C4-2B (cell line): ENCODE measurements around the gene ZCCHC2.
A peak's percentile ranks its signal among the peaks of the same experiment; 100 is the strongest.

Source experiments
- H3K27ac ChIP-seq: fragments of 450-650 bp; 2 replicates; pipeline ENCODE4 v1.5.1; 2017
- CTCF ChIP-seq: fragments of 450-650 bp; conservative IDR thresholded peaks from 2 replicates; pipeline ENCODE4 v1.5.1; 2017; ENCODE audit warnings: mild to moderate bottlenecking
- ZFX ChIP-seq: fragments of 450-650 bp; IDR thresholded peaks from 2 replicates; pipeline ENCODE4 v1.6.1; 2017

The ZCCHC2 gene

DNA sequence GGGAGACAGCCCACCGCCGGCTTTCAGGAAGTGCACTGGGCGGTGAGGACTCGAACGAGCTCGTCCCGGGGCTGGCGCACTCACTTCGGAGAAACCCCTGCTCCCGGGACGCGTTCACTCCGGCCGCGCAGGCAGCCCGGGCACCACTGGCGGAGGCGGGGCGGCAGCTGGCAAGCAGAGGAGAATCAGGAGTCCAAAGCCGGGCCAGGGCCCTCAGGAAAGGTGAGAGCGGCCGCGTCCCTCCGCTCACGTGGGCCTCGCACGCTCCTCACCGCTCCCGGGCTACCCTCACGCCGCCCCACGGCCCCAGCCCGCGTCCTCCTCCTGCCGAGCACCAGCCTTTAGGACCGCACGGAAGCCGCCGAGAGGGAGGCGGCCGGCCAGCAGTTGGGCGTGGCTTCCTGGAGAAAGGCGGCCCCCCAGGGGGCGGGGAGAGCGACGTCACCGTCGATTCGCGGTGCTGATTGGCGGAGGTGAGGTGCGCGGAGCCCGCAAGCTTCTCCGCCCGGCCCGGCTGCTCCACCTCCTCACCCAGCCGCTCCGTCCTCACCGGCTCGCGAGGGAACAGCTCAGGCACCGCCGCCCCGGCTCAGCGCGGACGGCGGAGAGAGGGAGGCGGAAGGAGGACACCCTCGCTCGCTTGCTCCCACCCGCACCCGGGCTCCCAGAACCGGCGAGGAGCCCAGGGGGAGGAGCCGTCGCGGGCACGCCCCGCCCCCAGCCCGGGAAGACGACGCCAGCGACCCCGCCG, at the start of gene ZCCHC2:
ZCCHC2 (plus strand) TSS at position 522 of the 751 bp plus-strand sequence. CDS start 400 bp downstream, outside the sequence.
- H3K27ac ChIP-seq, result peak within 1 kb of the TSS; percentile 99
- TF ChIP-seq ZFX (peak; percentile 40; the same call in 1 of the 2 replicates), CTCF (no peak)

GRCh38 chr18:62479574-62479973, 43.3 kb upstream of the ZCCHC2 start:
- TF ChIP-seq ZFX (no peak), CTCF (no peak)
- no peak overlapping the region for H3K27ac ChIP-seq

GRCh38 chr18:62480927-62481326, 41.9 kb upstream of the ZCCHC2 start:
- no peak overlapping the region for H3K27ac ChIP-seq
- TF ChIP-seq CTCF, result no peak
- no peak for TF ChIP-seq ZFX

DNA sequence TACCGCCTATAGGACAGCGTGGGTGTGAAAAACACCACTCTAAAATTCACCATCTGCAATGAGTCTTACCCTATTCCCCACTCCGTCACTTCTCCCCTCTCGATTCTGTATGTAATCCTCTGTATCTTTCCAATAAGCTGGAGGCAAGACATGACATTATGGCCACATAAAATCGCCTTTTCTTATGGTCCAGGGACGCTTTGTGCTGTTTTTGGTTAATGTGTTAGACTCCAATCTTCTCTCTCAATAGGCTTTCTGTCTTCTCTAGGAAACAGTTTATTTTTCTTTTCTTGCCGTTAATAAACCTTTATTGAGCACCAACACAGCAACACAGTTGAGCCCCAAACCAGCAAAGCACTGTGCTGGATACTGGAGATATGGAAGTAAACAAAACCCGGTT, 37.9 kb upstream of the ZCCHC2 start:
- H3K27ac ChIP-seq, result no peak overlapping the region

DNA sequence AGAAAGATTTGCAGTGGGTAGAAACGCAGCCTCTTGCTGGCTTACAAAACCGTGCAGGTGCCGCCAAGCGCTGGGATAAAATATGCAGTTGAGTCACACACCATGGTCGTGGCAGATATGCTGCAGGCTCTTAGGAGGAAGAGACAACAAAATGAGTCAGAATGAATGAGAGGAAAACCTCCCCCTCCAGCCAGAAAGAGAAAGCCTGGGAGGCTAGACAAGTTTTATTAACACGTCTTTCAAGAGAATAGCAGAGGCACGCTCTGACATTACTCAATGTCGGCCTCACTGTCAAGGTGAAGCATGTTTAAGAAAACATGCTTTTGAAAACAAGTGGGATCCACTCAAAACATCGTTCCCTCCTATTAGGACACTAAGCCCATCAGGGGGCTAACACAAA, 37.1 kb upstream of the ZCCHC2 start:
- H3K27ac ChIP-seq, result peak overlapping the region; percentile 56; the same call in 1 of the 2 replicates
- TF ChIP-seq CTCF, result no peak
- TF ChIP-seq ZFX, result no peak

More for the DNA sequence above, 37.9 kb upstream of the ZCCHC2 start:
- no peak for TF ChIP-seq ZFX
- TF ChIP-seq CTCF, result no peak

- peak overlapping the region; percentile 56; the same call in 1 of the 2 replicates for H3K27ac ChIP-seq
- no peak for TF ChIP-seq ZFX
- TF ChIP-seq CTCF, result no peak
These were observed 36.4 kb upstream of the ZCCHC2 start for GRCh38 chr18:62486290-62486964.

GRCh38 chr18:62487161-62487560, 35.7 kb upstream of the ZCCHC2 start:
- TF ChIP-seq CTCF (no peak), ZFX (no peak)
- H3K27ac ChIP-seq, result no peak overlapping the region
